Occipital lobe (tissue), 2 donors: ENCODE data around the gene CCDC167. TPM values are rescaled to one million over a fixed set of nuclear protein-coding genes. Genes with fewer than 3 reads are reported as not detected.

Experiments used
- DNase-seq: peaks from one replicate; lab custom pipeline; 2025; lab: John Stamatoyannopoulos, UW
- total RNA-seq: library from RNA; depleted of rRNA; stranded (reverse); fragments of >200 nt; gene quantifications from one replicate; pipeline ENCODE4 v1.2.3, GENCODE V29; 2014

Gene CCDC167
- total RNA-seq, 1 donor from 2014 or later, result 11.7 TPM

DNA sequence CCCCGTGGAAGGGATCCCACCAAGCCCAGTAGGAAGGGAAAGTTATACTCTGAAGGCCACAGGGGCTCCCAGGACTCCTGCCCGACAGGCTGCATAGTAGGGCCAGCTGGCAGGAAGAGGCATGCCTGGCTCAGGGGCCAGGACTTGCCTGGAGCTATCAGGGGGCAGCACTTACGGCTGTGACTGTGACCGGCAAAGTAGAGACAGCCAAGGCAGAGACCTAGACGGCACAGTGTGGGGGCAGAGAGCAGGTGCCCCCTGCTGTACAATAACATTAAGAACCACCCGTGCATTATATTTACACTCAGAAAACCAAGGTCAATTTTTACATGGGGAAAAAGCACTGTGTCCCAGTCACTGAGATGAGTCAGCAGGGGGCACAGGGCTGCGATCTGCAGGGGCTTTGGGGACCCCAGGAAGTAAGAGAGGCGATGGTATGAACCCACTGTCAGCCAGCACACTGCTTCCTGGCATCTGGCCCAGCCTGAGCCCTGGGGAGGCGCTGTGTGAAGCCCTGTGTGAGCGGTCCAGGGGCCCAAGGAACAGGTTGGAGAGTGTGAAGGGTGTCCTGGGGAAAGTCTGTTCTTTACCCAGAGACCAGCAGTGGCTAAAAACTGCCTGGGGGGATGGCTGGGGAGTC is 9.9 kb downstream of the CCDC167 start:
- no peak for DNase-seq

DNA sequence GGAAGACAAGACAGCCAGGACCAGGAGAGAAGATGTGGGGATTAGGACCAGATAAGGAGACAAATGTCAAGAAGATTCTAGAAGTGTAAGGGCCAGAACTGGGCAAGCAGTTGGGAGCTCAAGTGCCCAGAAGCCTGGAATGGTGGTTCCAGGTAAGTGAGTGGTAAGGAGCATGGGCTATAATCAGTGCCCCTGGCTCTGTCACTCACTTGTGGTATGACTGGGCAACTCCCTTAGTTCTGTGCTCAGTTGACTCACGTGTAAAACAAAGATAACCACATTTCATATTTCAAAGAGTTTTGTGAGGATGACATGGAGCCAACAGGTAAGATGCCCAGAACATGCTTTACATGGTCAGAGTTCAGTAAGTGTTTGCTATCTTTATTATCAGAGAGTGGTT is 11.2 kb downstream of the CCDC167 start:
- DNase-seq, result no peak

DNA sequence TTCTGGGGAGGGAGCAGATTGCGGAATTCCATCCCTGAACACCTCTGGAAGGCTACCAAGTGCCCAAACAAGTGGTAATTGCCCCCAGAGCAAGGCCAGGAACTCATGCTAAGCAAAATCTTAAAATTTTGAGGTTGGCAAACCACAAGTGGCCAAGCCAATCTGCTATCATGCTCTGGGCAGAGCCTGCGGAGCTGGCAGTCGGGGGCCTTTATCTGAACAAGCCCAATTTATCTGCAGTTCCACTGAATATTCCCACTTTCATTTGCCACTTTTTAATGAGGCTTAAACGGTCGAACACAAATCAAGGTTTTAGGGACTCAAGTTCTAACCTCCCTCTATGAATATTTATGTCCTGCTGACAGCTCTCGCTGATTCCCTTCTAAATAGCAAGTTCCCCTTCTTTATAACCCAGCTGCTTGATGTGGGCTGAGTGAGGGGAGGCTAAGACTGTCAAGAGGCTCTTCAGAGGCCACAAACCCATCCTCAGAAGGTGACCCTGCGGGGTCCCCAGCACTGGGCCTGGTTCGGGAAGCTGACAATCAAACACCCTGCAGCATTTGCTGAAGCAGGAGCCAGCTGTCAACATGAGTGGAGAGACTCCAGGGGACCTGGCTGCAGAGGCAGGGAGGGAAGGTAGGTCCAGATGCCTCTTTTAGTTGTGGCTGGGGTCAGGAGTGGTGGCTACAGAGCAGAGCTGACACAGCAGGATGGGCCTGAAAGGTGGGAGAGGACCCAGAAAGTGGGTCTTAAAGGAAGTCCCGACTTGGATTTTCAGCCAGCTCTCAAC is 11.9 kb downstream of the CCDC167 start:
- no peak for DNase-seq

DNA sequence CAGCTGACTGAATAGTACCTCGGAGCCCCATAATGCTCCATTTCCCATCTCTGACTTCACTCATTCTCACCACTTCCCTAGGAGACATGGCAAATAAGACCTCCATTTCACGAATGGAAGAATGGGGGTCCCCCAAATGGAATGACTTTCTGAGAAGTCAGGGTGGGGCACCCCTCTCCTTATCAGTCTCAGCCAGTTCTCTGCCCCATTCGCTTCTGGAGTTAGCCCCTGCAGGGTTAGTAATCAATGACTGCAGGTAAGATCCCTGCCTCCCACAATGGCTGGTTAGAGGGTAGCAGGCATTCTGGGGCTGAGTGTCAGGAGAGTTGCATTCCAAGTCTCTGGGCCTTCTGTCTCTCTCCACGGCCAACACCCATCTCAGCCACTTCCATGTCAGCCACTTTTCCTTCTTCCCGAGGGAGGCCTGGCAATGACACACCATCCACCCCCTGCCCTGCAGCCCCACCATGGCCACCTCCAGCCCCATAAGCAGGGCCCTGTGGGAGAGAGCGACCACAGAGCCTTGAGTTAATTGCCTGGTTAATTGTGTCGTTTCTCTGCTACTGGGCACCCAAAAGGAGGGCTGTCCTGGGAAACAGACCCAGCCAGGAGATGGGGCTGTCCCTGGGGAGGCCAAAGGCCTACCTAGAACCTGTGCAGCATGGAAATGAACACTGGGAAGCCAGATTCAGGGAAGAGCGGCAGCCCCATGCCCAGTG is 13.4 kb downstream of the CCDC167 start:
- DNase-seq, result no peak

DNA sequence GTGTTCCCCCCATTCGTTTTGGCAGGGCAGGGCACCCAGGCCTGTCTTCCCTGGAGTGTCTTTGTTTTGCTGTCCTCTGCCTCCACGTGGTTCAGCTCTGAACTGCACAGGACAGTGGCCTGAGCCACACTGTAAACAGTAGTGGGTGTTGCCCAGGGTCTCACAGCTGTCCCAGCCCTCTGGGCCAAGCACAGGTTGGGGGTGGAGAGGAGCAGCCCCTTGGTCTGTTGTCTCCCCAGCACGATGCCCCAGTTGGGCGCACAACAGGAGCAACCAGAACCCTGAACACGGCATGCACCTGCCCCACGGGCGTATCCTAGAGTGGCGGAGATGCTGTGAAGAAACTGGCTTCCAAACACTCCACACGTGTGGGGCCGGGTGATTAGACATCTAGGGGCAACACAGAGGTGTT is 14.4 kb downstream of the CCDC167 start:
- no peak for DNase-seq

DNA sequence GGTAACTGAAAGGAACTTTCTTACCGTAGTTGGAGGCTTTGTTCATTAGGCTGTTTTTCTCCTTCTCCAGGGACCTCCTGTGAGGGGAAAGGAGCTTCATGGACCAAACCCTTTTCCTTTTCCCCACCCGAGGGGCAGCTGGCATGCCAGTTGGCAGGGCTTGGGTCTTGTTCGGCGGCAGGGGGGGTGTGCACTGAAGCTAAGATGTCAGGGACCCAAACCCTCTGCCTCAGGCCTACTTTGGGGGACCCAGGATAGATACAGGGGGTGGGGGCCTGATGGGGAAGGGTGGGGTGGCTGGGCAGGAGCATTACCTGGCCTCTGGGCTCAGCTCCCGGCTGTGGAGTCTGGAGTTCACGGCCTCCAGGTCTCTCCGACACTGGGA is 14.9 kb downstream of the CCDC167 start:
- DNase-seq, result no peak

DNA sequence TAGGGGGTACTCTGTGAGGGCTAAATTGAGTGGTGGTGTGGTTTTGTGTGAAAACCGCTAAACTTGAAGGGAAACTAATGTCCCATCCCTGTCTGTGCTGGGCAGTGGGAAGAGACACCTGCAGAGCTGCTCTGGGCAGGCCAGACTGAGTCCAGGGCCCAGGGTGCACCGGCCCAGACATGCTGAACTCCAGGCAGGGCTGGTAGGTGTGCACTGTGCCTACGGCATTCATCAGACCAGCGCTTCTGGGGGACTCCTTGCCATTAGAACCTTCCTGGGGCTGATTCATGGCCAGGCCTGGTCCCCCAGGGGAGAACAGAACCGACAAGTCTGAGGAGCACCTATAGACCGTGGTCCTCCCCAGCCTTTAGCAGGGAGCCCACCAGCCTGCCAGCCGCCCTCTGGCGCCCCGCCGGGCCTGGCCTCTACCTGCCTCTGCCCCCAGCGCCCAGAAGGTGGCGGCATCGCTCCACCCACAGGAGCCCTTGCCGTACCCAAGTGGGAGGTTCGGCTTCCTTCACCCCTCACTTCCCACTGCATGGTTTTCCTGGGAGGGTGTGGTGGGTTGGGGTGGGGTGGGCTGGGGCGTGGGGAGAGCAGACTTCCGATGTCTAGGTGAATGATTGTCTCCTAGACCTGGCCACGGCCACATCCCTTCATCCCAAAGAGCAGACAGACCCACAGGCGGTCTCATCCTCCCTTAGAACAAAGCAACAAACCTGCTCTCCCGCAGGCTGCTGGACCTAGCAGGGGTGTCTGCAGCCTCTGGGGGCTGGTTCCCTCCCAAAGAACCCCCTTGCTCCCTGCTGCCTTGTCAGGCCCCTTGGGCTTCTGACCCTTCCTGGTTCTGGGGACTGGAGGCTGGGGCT is 15.5 kb downstream of the CCDC167 start:
- DNase-seq, result no peak

DNA sequence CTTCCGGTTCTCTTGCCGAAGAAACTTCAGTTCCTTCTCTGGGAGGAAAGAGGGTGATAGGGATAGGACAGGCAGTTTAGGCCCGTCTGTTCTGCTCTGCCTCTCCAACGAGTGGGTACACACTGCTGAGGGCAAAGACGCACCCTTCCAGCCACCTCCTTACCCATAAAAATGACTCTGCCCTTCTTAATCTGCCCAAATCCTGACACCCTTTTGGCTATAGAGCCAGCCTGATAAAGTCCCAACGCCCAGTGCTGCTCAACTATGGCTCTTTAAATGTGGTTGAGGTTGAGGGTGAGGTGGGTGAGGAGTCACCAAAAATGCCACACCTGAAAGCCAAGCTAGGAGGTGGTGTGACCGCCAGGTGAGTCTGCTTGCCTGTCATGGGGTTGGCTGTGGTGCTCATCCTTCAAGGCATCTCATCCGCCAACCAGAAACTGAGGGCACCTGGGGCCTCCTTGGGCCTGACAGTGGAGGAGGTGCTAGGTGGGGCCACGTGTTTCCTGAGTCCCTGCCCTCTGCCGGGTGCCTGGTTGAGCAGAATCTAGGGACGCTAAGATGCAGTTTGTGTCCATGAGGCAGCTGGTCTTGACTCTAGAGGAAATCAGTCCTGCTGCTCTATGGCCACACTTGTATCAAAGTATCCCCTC is 16.3 kb downstream of the CCDC167 start:
- DNase-seq, result no peak

DNA sequence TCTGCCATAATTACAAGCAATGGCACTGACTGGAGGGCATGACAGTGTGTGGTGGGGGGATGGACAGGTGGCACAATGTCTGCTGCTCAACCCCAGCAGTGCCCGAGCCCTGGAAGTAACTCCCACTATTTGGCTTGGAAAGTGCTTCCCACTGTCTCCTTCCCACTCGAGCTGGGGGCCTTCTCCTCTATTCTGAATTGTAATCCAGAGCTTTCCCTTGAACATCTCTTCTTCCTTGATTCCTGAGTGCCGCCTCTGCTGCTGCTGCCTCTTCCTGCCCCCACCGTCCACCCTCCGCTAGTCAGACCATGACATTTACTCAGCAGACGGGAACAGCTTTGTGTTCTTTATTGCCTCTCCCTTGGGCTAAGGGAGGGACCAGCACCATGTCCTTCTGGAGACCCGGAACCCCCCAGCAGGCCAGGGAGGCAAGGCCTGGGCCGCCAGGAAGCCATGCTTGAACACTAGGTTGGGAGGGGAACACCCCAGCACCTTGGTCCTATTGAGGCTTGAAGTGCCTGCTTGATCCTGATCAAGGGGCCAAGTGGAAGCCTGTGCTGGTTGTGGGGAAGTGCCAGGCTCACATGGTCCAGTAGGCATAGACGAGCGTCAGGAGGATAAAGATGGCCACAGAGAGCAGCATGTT is 17.0 kb downstream of the CCDC167 start:
- no peak for DNase-seq

DNA sequence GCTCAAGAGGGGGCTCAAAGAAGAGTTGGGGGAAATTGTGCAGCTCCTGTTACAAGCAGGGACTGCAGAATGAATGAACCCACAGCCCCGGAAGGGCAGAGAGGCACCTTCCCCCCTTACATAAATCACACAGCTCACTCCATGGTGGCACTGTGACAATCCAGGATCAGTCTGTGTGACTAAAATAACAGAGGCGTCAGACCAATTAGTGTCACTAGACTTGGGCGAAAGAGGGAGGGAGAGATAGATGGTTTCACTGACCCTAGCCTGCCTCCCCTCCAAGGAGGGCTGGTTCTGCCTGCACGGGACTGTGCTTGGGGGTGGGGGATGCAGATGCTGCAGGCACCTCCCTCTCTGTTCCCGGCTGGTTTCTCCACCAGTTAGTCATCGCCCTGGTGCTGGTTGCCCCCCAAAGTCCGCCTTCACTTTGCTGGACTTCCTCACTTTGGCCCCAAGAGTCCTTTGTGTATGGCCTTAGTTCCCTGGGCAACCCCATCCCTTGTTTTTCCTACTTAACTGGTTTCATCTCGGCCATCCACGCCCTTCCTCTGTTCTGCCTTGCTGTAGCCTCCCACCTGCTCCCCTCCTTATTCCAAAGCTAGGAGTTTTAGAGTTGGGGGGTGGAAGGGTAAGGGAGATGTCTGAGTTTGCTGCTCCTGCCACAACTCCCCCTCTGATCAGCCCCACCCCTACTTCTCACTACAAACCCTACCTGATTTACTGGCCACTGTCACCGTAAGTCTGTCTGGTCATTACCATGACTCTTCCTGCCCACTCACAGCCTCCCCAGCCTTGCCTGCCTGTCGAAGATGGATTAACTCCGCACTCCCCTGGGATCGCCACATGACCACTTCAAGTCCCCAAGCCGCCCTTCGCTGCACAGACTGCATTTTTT is 17.7 kb downstream of the CCDC167 start:
- DNase-seq, result no peak

DNA sequence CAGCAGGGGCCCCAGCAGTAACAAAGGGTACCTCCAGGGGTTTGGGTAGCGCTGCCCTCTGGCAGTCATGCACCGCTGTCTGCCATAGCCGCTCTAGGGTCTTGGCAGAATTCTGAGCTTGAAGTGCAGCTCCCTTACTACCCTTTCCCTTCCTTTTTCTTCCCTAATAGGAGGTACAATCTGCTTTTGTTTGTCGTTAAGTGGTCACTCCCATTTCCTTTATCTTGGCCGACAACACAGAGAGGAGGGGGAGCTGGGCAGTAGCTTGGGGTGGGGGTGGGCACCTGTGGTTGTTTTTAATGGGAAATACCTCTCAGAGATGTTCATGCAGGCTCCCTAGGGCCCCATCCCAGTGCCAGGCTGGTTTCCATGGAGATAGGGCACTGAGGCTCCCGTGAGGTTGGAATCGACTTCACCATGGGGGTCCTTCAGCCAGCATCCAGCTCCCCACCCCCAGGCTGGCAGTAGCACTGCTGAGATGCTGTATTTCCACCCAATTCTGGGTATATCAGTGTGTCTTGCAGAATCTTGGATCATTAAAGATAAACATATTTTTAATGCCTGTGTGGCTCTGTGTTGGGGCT is 18.6 kb downstream of the CCDC167 start:
- DNase-seq, result no peak

DNA sequence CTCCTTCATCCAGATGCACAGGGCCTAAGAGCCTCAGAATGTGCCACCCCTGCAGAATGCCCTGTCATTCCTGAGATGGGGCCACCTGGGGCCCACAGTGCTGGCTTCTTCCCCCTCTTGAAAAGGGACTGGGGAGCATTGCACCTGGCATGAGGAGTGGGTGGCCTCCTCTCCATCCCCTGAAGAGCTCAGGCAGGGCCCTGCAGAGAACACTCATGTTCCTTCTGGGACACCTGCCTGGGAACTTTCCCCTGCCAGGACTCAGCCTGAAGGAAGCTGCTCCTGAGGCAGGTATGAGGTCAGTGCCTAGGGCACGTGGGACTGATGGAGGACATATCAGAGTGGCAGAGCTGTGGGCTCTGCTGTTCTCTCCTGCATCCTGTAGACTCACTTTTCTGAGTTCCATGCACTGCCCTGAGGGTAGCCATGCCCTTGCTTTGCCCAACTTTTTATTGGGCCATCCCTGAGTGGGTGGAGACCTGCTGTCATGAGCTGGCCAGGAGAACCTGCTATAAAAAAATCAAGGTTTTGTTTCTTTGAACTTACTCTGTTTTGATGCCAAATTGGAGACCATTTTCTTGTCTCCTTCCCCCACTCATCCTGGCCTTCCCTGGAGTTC is 19.5 kb downstream of the CCDC167 start:
- DNase-seq, result no peak

DNA sequence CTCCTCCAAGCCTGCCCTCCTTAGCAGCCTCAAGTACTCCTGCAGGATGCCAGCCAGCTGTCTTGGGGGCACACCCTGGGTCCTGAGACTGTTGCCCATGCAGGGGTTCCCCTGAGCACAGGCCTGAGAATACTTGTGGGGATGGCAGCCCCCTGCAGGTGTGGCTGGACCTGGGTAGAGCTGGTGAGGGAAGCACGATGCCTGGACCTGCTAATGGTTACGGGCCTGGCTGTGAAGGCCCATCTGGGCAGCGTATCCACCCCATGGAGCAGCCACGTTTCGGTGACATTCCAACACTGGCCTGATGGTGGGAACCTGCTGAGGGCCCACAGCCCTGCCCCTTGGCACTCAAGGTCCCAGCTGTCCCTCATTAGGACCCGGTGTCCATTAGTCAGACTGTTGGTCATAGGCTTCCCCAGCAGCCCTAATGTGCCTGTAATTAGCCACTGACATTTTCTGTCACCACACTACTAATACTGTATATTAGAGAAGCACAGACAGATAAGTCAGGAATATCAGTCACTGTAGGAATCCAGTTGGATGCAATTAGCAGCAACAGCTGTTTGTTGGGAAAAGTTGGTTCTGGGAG is 20.3 kb downstream of the CCDC167 start:
- no peak for DNase-seq

DNA sequence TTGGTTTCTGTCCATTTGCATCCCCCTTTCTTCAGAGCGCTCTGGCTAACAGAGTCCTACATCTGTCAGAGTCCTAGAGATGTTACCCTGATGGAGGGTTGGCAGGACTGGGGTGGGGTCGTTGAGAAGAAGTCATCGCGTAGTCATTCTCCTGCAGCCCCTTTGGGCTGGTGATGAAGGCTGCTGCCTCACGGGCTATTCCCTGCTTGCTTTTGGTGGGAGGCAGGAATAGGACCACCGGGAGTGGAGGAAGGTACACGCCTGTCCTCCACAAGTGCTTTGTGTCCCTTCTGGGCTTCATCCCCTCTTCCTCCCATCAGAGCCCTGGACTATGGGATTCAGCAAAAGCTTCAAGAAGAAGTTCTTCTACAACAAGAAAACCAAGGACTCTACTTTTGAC is 20.9 kb downstream of the CCDC167 start:
- DNase-seq, result no peak

DNA sequence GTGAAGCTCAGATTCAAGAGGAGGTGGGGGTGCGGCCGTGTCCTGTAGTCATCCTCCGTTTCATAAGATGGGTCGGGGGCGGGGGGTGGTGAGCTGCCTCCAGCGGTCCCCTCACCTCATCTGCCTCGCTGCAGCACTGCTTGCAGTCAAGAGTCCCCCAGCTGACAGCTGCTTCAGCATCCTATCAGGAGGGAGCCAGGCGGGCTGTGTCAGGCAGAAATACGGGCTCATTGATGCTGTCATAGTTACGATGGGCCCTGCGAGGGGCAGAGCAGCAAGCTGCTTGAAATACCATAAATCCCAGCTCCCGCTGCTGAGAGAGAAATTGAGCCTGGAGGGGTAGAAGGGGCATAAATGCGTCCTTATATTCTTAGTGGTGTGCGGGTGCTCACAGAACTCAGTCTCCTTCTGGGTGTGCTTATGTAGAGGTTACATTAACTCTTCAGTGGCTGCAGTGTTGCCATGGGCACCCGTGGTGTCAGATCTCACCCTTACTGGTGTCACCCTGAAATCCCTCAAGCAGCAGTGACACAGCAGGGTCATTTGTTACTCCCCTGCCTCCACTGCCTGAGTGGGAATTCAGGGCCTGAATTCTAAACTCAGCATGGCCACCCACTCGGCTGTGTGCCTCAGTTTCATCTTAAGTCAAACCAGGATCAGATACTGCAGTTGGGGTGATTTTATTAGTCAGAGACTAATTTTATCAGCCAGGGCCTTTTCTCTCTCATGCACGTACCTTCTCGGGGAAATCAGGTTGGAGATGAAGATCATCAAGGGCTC is 21.8 kb downstream of the CCDC167 start:
- no peak for DNase-seq

DNA sequence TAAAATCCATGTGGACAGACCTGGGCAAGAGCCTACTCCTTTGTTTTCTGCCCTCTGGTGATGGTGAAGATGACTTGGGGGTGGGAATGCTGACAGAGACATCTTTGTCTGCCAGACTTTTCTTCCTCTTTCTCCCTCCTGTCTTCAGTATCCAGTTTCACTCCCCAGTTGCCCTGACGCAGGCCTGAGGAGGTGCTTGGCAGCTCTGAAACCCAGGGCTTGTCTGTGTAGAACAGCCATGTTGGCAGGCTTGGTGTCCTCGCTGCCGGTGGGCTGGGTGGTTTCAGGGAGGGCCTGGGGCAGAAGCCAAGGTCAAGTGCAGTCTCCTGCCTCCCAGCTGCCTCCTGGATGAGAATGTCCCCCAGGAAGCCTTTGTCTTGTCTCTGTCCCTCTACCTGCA is 22.5 kb downstream of the CCDC167 start:
- DNase-seq, result no peak

DNA sequence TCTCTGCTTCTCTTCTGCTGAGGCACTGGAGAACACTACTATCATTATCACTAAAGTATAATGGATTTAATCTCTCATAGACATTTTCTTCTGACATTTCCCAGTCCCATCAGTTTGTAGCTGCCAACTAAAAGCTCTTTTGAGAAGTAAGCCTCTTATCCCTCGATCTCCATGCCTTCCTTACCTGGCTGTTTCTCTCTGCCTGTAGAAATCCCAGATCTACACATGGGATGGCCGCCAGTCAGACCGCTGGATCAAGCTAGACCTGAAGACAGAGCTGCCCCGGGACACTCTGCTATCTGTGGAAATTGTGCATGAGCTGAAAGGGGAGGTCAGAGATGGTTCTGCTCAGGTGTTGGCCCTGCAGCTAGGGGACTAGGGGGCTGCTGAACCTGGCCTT is 25.4 kb downstream of the CCDC167 start:
- no peak for DNase-seq
